Liver (tissue), 9 donors: Measurements from ENCODE around the gene RAB44. TPM values are rescaled to one million over a fixed set of nuclear protein-coding genes. Genes with fewer than 3 reads are reported as not detected.

Experiments
- DNase-seq: peaks from one replicate; pipeline ENCODE4 v3.0.0-alpha.2; 2017; ENCODE audit warnings: low spot score
- H3K27ac ChIP-seq, 2 donors: one replicate each; pipeline ENCODE4 v1.7.0; 2013; ENCODE audit warnings: inconsistent platforms in 2 of 2, low read length in 2 of 2, control low read depth in 1 of 2, low read depth in 1 of 2, mild to moderate bottlenecking in 1 of 2
- H3K27me3 ChIP-seq, 4 donors: one replicate each; pipeline versions ENCODE4 v1.6.1 to v1.7.0; 2013; ENCODE audit warnings: low read length in 3 of 4, inconsistent platforms in 1 of 4, mild to moderate bottlenecking in 1 of 4, moderate library complexity in 1 of 4; ENCODE audit not compliant: control insufficient read depth in 4 of 4, insufficient read depth in 4 of 4
- H3K36me3 ChIP-seq, 4 donors: one replicate each; pipeline versions ENCODE4 v1.6.1 to v1.7.0; 2013; ENCODE audit warnings: low read length in 3 of 4, mild to moderate bottlenecking in 3 of 4, low read depth in 1 of 4, moderate library complexity in 1 of 4; ENCODE audit not compliant: control insufficient read depth in 4 of 4, insufficient read depth in 3 of 4
- H3K4me1 ChIP-seq, 4 donors: one replicate each; pipeline versions ENCODE4 v1.6.1 to v1.7.0; 2013; ENCODE audit warnings: low read length in 3 of 4, mild to moderate bottlenecking in 3 of 4, moderate library complexity in 1 of 4; ENCODE audit not compliant: control insufficient read depth in 4 of 4, insufficient read depth in 4 of 4
- H3K4me3 ChIP-seq, 3 donors: one replicate each; pipeline versions ENCODE4 v1.6.1 to v1.7.0; 2013; ENCODE audit warnings: low read length in 3 of 3, control low read depth in 1 of 3, low read depth in 1 of 3, mild to moderate bottlenecking in 1 of 3
- H3K9ac ChIP-seq, 2 donors: one replicate each; pipeline ENCODE4 v1.7.0; 2013; ENCODE audit warnings: low read length in 2 of 2, mild to moderate bottlenecking in 2 of 2, moderate library complexity in 2 of 2, control low read depth in 1 of 2, low read depth in 1 of 2
- H3K9me3 ChIP-seq, 4 donors: one replicate each; pipeline versions ENCODE4 v1.6.1 to v1.7.0; 2013; ENCODE audit warnings: low read length in 3 of 4; ENCODE audit not compliant: control insufficient read depth in 4 of 4
- ATF3 ChIP-seq: IDR thresholded peaks from 2 replicates; pipeline ENCODE4 v1.6.1; 2016; ENCODE audit warnings: antibody characterized with exemption
- CTCF ChIP-seq: fragments of 150-350 bp; IDR thresholded peaks from 2 replicates; pipeline ENCODE4 v1.5.1; 2017; ENCODE audit warnings: improper control_type of control experiment, low read depth, low read length; ENCODE audit not compliant: missing input control
- EGR1 ChIP-seq, 2 donors: IDR thresholded peaks; 2 replicates each; pipeline ENCODE4 v1.6.1; 2016 to 2018; ENCODE audit warnings: antibody characterized with exemption in 2 of 2, low read depth in 2 of 2
- FOXA1 ChIP-seq: IDR thresholded peaks from 2 replicates; pipeline ENCODE4 v1.6.1; 2016; ENCODE audit warnings: antibody characterized with exemption
- FOXA2 ChIP-seq: IDR thresholded peaks from 2 replicates; pipeline ENCODE4 v1.6.1; 2016; ENCODE audit warnings: antibody characterized with exemption
- GABPA ChIP-seq, 2 donors: IDR thresholded peaks in 1 of 2; conservative IDR thresholded peaks in 1 of 2; 2 replicates each; pipeline ENCODE4 v1.6.1; 2016; ENCODE audit warnings: antibody characterized with exemption in 2 of 2, mild to moderate bottlenecking in 1 of 2, moderate library complexity in 1 of 2
- HNF4A ChIP-seq, 2 donors: conservative IDR thresholded peaks; 2 replicates each; pipeline ENCODE4 v1.6.1; 2016; ENCODE audit warnings: antibody characterized with exemption in 2 of 2, mild to moderate bottlenecking in 2 of 2
- NR2F2 ChIP-seq: IDR thresholded peaks from 2 replicates; pipeline ENCODE4 v1.6.1; 2016; ENCODE audit warnings: antibody characterized with exemption
- RXRA ChIP-seq, 2 donors: IDR thresholded peaks; 2 replicates each; pipeline ENCODE4 v1.6.1; 2017 to 2018; ENCODE audit warnings: antibody characterized with exemption in 2 of 2, mild to moderate bottlenecking in 1 of 2
- TAF1 ChIP-seq: conservative IDR thresholded peaks from 2 replicates; pipeline ENCODE4 v1.6.1; 2016; ENCODE audit warnings: antibody characterized with exemption, mild to moderate bottlenecking
- ZBTB33 ChIP-seq: IDR thresholded peaks from 2 replicates; pipeline ENCODE4 v1.6.1; 2016; ENCODE audit warnings: antibody characterized with exemption
- WGBS: extraction: QIAGEN DNeasy Blood & Tissue Kit; methylation state at CpG from one replicate; pipeline ENCODE4 v1.1.7; 2013; 5-methylcytosine and 5-hydroxymethylcytosine counted together
- polyA plus RNA-seq, 2 donors: library from polyadenylated mRNA; stranded (reverse) in 1 of 2; unstranded in 1 of 2; fragments of 200-250 nt in 1 of 2; fragments of >200 nt in 1 of 2; fragmentation: Nextera tagmentation in 1 of 2; extraction: Ambion mirVana in 1 of 2; gene quantifications; one replicate each; pipeline versions ENCODE4 v1.2.1 to v1.2.3, GENCODE V29; 2013 to 2015
- total RNA-seq, 2 donors: library from RNA; depleted of rRNA; stranded (reverse); fragments of >200 nt; gene quantifications; one replicate each; pipeline ENCODE4 v1.2.3, GENCODE V29; 2014
- TF ChIP-seq, protein P1 (sequence below): IDR thresholded peaks from 2 replicates; pipeline ENCODE4 v1.6.1; 2016; ENCODE audit warnings: antibody characterized with exemption
- donor health status: healthy.
- donor health status: healthy.
- donor health status: healthy.
- donor health status: healthy.
- donor health status: healthy.

The RAB44 gene
- total and polyA plus RNA-seq, 4 donors: 0.02 to 1.3 (median 0.08) TPM; not detected in 1

DNA sequence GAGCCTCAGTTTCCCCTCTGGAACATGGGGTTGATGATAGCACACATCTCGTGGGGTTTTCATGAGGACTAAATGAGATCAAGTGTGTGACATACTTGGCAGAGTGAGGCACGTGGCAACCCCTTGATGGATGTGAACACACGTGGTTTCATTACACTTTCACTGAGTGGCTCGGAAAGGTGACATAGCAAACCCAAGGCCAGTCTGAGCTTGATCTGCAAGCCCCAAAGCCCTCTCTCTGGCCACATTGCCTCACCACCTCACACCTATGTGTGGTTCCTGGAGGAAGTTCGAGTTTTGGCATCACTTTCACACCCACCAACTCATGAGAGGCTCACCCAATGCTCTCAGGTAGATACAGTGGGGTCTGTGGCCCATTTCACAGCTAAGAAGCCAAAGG, 81.6 kb downstream of the RAB44 start:
- no peak for DNase-seq

DNA sequence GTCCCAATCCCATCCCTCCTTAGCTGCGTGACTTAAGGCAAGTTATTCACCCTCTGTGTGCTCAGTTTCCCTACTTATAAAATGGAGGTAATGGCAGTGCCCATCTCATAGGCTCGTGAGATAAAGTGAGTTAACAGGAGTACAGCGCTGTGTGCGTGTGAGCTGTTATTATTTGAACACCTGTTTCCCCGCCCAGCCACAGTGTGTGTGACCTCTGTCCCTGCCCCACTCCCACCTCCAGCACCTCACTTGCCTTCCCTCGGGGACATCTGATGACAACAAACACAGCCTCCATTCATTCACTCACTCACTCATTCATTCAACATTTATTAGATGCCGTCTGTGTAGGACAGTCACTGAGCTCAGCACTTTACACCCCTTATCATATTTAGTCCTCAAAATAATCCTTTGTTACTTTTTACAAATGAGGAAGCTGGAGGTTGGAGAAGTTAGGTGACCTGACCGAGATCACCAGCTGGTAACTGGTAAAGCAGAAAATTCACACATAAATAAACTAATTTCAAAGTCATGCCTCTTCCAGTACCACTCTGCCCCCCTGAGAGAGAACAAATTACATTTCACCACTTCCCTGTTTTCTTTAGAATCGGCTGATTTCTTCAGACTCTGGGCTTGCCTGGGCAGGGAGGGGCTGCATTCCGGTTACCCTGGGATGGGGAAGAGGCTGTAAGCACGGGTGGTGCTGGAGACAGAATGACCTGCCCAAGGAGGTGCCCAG, 83.0 kb downstream of the RAB44 start:
- DNase-seq: no peak

More for the DNA sequence above, 81.6 kb downstream of the RAB44 start:
- 79% methylated on average over 5 of the region's 5 CpGs for WGBS
- Histone ChIP-seq H3K36me3 (no peaks in the 10 kb centered on the region), H3K27me3 (peaks cover 0 to 3% (median 0%) of the 10 kb centered on the region in 4 donors), H3K9me3 (no peaks in the 10 kb centered on the region), H3K4me1 (no peaks in the 10 kb centered on the region), H3K4me3 (no peak overlapping the region), H3K9ac (no peak overlapping the region), H3K27ac (no peak overlapping the region)
- TF ChIP-seq RXRA (IDR thresholded peaks at IDR 0.05): no peak
- TF ChIP-seq, protein P1, sequence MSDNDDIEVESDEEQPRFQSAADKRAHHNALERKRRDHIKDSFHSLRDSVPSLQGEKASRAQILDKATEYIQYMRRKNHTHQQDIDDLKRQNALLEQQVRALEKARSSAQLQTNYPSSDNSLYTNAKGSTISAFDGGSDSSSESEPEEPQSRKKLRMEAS: no peak

More for the DNA sequence above, 83.0 kb downstream of the RAB44 start:
- Histone ChIP-seq H3K27me3 (peaks cover 0 to 3% (median 0%) of the 10 kb centered on the region in 4 donors), H3K4me3 (no peak overlapping the region), H3K9ac (no peak overlapping the region), H3K9me3 (no peaks in the 10 kb centered on the region), H3K36me3 (no peaks in the 10 kb centered on the region), H3K27ac (no peak overlapping the region), H3K4me1 (no peaks in the 10 kb centered on the region)
- TF ChIP-seq GABPA (IDR thresholded peaks at IDR 0.05 in 1 of 2, conservative IDR thresholded peaks at IDR 0.05 in 1 of 2) (no peak), NR2F2 (no peak), RXRA (IDR thresholded peaks at IDR 0.05) (no peak), TAF1 (no peak), CTCF (no peak), FOXA1 (no peak), FOXA2 (no peak), ZBTB33 (no peak), EGR1 (IDR thresholded peaks at IDR 0.05; ENCODE audit: low read depth in 2 of 2) (no peak), ATF3 (no peak), HNF4A (conservative IDR thresholded peaks at IDR 0.05) (no peak)
- TF ChIP-seq, protein P1: no peak
- WGBS: 44% methylated on average over 11 of the region's 11 CpGs
